Hepatocyte (in vitro differentiated cells): ENCODE measurements around the gene EPHX1. TPM values are rescaled to one million over a fixed set of nuclear protein-coding genes. Genes with fewer than 3 reads are reported as not detected.

ENCODE experiments used
- DNase-seq: peaks from one replicate; pipeline ENCODE4 v3.0.0-alpha.2; 2016; ENCODE audit warnings: low spot score
- H2AFZ ChIP-seq: fragments of 200-600 bp; sonication (generic); 2 replicates; pipeline ENCODE4 v1.6.0; 2016; ENCODE audit warnings: antibody characterized with exemption, mild to moderate bottlenecking
- H3K27ac ChIP-seq: fragments of 200-600 bp; sonication (generic); 2 replicates; pipeline ENCODE4 v1.5.1; 2016; ENCODE audit warnings: mild to moderate bottlenecking
- H3K27me3 ChIP-seq: fragments of 200-600 bp; sonication (generic); 2 replicates; pipeline ENCODE4 v1.6.1; 2016
- H3K36me3 ChIP-seq: fragments of 200-600 bp; sonication (generic); replicated peaks from 2 replicates; pipeline ENCODE4 v1.5.1; 2016; ENCODE audit warnings: low read depth; ENCODE audit not compliant: insufficient read depth
- H3K4me1 ChIP-seq: fragments of 200-600 bp; sonication (generic); 2 replicates; pipeline ENCODE4 v1.5.1; 2016; ENCODE audit warnings: mild to moderate bottlenecking, moderate library complexity; ENCODE audit not compliant: insufficient read depth
- H3K4me2 ChIP-seq: fragments of 200-600 bp; sonication (generic); 2 replicates; pipeline ENCODE4 v1.6.0; 2016
- H3K4me3 ChIP-seq: fragments of 200-600 bp; sonication (generic); 2 replicates; pipeline ENCODE4 v1.5.1; 2016; ENCODE audit warnings: mild to moderate bottlenecking
- H3K79me2 ChIP-seq: fragments of 200-600 bp; sonication (generic); 2 replicates; pipeline ENCODE4 v1.6.0; 2017; ENCODE audit warnings: mild to moderate bottlenecking
- H3K9me2 ChIP-seq: fragments of 200-600 bp; sonication (generic); replicated peaks from 2 replicates; pipeline ENCODE4 v1.6.0; 2017; ENCODE audit warnings: mild to moderate bottlenecking; ENCODE audit not compliant: insufficient read depth
- H3K9me3 ChIP-seq: fragments of 200-600 bp; sonication (generic); 2 replicates; pipeline ENCODE4 v1.5.1; 2016; ENCODE audit warnings: low read depth, mild to moderate bottlenecking
- H4K20me1 ChIP-seq: fragments of 200-600 bp; sonication (generic); 2 replicates; pipeline ENCODE4 v1.6.0; 2016; ENCODE audit warnings: mild to moderate bottlenecking; ENCODE audit not compliant: insufficient read depth, poor library complexity, severe bottlenecking
- EZH2 ChIP-seq: fragments of 200-600 bp; sonication (generic); IDR thresholded peaks from 2 replicates; pipeline ENCODE4 v1.6.1; 2016; ENCODE audit warnings: antibody characterized with exemption, mild to moderate bottlenecking, borderline replicate concordance
- EZH2phosphoT487 ChIP-seq: fragments of 200-600 bp; sonication (generic); IDR thresholded peaks from one replicate; pipeline ENCODE4 v1.6.1; 2018; ENCODE audit warnings: antibody characterized with exemption, mild to moderate bottlenecking, low read depth, moderate library complexity; ENCODE audit not compliant: unreplicated experiment, severe bottlenecking
- WGBS: methylation state at CpG from one replicate; pipeline ENCODE4 v1.1.6; 2016; ENCODE audit warnings: low lambda C conversion rate; ENCODE audit errors: missing lambda C conversion rate; 5-methylcytosine and 5-hydroxymethylcytosine counted together
- polyA plus RNA-seq: library from polyadenylated mRNA; unstranded; fragments of >200 nt; fragmentation: Nextera tagmentation; extraction: Ambion mirVana; gene quantifications from 2 replicates; pipeline ENCODE4 v1.2.1, GENCODE V29; 2016
- total RNA-seq: library from RNA; depleted of rRNA; stranded (reverse); fragments of >200 nt; gene quantifications from 2 replicates; pipeline ENCODE4 v1.2.3, GENCODE V29; 2014
- TF ChIP-seq, protein P1 (sequence below): fragments of 200-600 bp; sonication (generic); IDR thresholded peaks from 2 replicates; pipeline ENCODE4 v1.5.1; 2016; ENCODE audit warnings: antibody characterized with exemption, mild to moderate bottlenecking; ENCODE audit not compliant: poor library complexity

Gene EPHX1
- total and polyA plus RNA-seq, 2 experiments from 2014 or later, result 133 to 138 TPM

- H2AFZ ChIP-seq, result no peak overlapping the region
- no peak overlapping the region for H3K4me3 ChIP-seq
- no peaks in the 10 kb centered on the region for H3K27me3 ChIP-seq
- H3K9me2 ChIP-seq, result no peaks in the 10 kb centered on the region
- 78% methylated on average over 12 of the region's 12 CpGs for WGBS
- peak overlapping the region; percentile 66 for H3K4me2 ChIP-seq
- no peak for DNase-seq
- no peak overlapping the region for H3K27ac ChIP-seq
- peaks cover 19% of the 10 kb centered on the region for H3K4me1 ChIP-seq
- TF ChIP-seq EZH2phosphoT487, result no peak
- TF ChIP-seq, protein P1, sequence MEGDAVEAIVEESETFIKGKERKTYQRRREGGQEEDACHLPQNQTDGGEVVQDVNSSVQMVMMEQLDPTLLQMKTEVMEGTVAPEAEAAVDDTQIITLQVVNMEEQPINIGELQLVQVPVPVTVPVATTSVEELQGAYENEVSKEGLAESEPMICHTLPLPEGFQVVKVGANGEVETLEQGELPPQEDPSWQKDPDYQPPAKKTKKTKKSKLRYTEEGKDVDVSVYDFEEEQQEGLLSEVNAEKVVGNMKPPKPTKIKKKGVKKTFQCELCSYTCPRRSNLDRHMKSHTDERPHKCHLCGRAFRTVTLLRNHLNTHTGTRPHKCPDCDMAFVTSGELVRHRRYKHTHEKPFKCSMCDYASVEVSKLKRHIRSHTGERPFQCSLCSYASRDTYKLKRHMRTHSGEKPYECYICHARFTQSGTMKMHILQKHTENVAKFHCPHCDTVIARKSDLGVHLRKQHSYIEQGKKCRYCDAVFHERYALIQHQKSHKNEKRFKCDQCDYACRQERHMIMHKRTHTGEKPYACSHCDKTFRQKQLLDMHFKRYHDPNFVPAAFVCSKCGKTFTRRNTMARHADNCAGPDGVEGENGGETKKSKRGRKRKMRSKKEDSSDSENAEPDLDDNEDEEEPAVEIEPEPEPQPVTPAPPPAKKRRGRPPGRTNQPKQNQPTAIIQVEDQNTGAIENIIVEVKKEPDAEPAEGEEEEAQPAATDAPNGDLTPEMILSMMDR, result no peak
- TF ChIP-seq EZH2, result no peak
- H3K36me3 ChIP-seq, result no peaks in the 10 kb centered on the region
- H3K9me3 ChIP-seq, result no peaks in the 10 kb centered on the region
- H3K79me2 ChIP-seq, result peaks cover 18% of the 10 kb centered on the region
- no peaks in the 10 kb centered on the region for H4K20me1 ChIP-seq
Observed at GRCh38 chr1:225824533-225824941, 14.6 kb downstream of the EPHX1 start.

DNA sequence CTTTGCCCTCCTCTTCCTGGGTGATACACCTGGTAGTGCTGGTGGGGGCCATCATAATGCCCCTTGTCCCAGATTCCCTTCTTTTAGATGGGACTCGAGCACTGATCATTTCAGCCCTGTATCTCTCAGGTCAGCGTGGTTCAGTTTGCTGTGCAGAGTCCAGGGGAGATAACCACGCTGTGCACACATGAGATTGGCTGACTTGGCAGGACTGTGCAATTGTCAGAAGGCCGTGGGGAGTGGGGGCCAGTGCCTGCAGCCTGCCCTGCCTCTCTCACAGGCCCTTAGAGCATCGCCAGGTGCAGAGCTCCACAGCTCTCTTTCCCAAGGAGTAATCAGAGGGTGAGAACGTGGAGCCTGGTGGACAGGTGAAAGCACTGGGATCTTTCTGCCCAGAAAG is 15.2 kb downstream of the EPHX1 start:
- no peak overlapping the region for H3K27ac ChIP-seq
- peaks cover 19% of the 10 kb centered on the region for H3K4me1 ChIP-seq
- DNase-seq, result peak; percentile 55
- H4K20me1 ChIP-seq, result no peaks in the 10 kb centered on the region
- H3K9me3 ChIP-seq, result no peaks in the 10 kb centered on the region
- no peak overlapping the region for H2AFZ ChIP-seq
- no peaks in the 10 kb centered on the region for H3K27me3 ChIP-seq
- no peak for TF ChIP-seq EZH2phosphoT487
- H3K79me2 ChIP-seq, result peaks cover 15% of the 10 kb centered on the region
- peak overlapping the region; percentile 66 for H3K4me2 ChIP-seq
- no peak overlapping the region for H3K4me3 ChIP-seq
- no peaks in the 10 kb centered on the region for H3K9me2 ChIP-seq
- H3K36me3 ChIP-seq, result no peaks in the 10 kb centered on the region
- 68% methylated on average over 6 of the region's 6 CpGs for WGBS

- no peak overlapping the region for H2AFZ ChIP-seq
- no peaks in the 10 kb centered on the region for H3K9me3 ChIP-seq
- DNase-seq, result no peak
- H3K79me2 ChIP-seq, result peaks cover 12% of the 10 kb centered on the region
- H3K4me1 ChIP-seq, result peaks cover 19% of the 10 kb centered on the region
- no peaks in the 10 kb centered on the region for H3K36me3 ChIP-seq
- 79% methylated on average over 7 of the region's 7 CpGs for WGBS
- no peaks in the 10 kb centered on the region for H3K27me3 ChIP-seq
- no peaks in the 10 kb centered on the region for H4K20me1 ChIP-seq
- H3K4me3 ChIP-seq, result no peak overlapping the region
- H3K4me2 ChIP-seq, result peak overlapping the region; percentile 66
- TF ChIP-seq, protein P1, result no peak
- TF ChIP-seq EZH2phosphoT487 (no peak), EZH2 (no peak)
- H3K9me2 ChIP-seq, result no peaks in the 10 kb centered on the region
- peak overlapping the region; percentile 33 for H3K27ac ChIP-seq
Observed at GRCh38 chr1:225825607-225826007, 15.7 kb downstream of the EPHX1 start.

DNA sequence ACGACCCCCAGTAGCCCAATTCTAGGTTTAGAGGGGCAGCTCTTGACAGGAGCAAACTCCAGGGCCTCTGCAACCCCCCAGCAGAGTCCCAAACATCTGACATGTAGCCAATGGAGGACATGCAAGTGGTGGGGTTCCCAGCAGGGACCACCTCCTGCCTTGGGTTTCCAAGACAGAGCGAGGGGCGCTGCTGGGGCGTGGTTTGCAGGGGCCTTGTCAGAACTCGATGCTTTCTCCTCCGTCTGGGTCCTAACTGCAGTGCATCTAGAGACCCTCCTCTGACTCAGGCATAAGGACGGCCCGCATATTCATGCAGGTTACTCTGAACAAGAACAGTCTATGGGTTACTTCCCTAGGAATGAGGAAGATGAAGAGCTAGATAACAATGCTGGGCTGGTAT is 17.2 kb downstream of the EPHX1 start:
- no peak overlapping the region for H3K27ac ChIP-seq

More for the DNA sequence above, 17.2 kb downstream of the EPHX1 start:
- H3K36me3 ChIP-seq, result no peaks in the 10 kb centered on the region
- H3K4me2 ChIP-seq, result no peak overlapping the region
- H3K4me1 ChIP-seq, result peaks cover 19% of the 10 kb centered on the region
- WGBS, result 93% methylated on average over 8 of the region's 8 CpGs
- no peaks in the 10 kb centered on the region for H3K9me3 ChIP-seq
- TF ChIP-seq EZH2phosphoT487 (no peak), EZH2 (no peak)
- TF ChIP-seq, protein P1, result no peak
- no peaks in the 10 kb centered on the region for H3K9me2 ChIP-seq
- H2AFZ ChIP-seq, result no peak overlapping the region
- H3K4me3 ChIP-seq, result no peak overlapping the region
- no peak for DNase-seq
- peaks cover 12% of the 10 kb centered on the region for H3K79me2 ChIP-seq
- H4K20me1 ChIP-seq, result no peaks in the 10 kb centered on the region
- H3K27me3 ChIP-seq, result no peaks in the 10 kb centered on the region
